ENCODE measurements around the gene PAQR5.
"Not testable (repeated sequence)": the region's sequence is repeated elsewhere in the genome, so short reads cannot be mapped to it uniquely, and the experiment has no call there.

PAQR5 gene

DNA sequence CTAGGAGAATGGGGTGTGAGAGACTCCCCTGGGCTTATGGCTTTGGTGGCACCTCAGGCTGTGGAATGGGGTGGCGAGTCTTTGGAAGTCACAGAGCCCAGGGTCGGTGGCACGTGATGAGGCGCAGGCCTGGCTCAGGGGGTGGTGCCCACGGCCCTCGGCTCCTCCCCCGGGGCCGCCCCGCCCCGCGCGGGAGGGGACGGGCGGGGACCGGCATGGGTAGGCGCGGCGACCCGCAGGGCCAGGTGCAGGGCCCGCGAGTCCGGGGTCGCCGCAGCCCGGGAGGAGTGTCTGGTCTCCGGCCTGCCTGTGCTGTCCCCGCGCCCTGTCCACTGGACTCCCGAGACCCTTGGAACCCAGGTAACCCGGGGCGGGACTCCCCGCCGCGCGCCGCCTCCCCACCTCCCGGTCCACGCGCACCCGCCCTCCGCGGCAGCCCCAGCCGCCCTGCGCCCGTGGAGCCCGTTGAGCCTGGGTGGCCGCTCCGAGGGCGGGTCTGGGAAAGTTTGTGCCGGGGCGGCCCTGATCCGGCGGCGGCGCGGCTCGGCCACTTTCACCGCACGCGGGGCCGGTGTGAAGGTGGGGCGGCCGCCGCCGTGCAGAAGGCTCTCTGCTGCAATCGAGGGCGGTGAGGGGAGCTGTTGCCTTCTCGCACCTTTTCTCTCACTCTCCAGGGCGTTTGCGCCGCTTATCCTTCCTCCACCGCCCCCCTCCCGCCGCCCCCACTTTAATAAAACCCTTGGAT lies at the start of gene PAQR5:
PAQR5 (plus strand) TSS at position 216 of the 745 bp plus-strand sequence. CDS start 61,169 bp downstream, outside the sequence.
- peak; percentile 13 for DNase-seq

GRCh38 chr15:69253156-69253555 lies 45.6 kb upstream of the PAQR5 start:
- DNase-seq = no peak

- no peak for DNase-seq
Measured at GRCh38 chr15:69265347-69265955, 33.3 kb upstream of the PAQR5 start.

DNA sequence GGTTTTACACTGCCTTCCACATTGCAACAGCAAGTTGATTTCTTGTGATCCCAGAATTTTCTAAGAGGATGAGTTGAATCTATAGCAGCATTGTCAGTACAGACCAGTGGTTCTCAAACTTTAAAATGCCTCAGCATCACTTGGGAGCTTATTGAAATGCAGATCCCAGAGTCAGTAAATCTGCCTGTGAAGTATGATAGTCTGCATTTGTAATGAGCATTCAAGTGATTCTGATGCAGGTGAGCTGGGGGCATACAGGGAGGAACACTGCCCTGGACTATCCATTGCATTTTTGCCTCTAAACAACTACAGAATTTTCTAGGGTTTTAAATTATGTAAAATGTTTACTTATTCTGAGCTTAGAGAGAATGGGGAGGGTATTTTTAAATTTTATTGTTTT lies 27.5 kb upstream of the PAQR5 start:
- no peak for DNase-seq

DNA sequence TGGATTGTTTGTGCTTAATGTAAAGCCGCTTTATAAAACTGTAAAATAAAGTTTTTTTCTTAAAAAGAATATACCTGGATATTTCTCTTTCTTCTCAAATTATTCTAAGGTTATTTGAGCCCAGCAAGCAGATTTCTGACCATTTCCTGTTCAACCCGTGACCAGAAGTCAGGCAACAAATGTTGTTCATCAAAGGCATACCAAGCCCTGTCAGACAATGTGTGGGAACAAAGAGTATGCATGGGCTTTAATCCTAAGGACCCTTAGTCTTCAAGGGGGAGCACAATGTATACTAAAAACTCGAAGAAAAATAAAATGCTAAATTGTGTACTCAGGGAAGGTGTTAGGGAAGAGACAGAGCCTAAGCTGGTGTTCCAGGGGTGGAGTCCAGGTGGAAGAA lies 26.6 kb upstream of the PAQR5 start:
- no peak for DNase-seq

DNA sequence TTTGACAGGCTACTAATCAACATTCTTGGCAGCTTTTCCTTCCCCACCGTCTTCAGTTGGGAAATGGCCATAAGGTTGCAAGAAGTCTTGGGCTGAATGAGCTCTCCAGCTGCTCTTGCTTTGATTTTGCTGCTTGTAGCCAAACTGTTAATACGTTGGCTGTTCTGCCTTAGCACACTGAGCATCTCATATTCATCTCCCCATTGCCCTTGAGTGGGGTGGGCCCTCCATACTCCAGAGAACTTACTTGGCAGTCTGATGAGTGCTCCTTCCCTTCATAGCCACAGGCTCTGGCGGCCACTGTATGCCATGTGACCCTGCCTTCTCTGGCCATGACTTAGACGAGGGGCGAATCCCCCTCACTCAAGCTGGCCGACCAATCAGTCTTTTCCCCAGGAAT lies 25.8 kb upstream of the PAQR5 start:
- no peak for DNase-seq

DNA sequence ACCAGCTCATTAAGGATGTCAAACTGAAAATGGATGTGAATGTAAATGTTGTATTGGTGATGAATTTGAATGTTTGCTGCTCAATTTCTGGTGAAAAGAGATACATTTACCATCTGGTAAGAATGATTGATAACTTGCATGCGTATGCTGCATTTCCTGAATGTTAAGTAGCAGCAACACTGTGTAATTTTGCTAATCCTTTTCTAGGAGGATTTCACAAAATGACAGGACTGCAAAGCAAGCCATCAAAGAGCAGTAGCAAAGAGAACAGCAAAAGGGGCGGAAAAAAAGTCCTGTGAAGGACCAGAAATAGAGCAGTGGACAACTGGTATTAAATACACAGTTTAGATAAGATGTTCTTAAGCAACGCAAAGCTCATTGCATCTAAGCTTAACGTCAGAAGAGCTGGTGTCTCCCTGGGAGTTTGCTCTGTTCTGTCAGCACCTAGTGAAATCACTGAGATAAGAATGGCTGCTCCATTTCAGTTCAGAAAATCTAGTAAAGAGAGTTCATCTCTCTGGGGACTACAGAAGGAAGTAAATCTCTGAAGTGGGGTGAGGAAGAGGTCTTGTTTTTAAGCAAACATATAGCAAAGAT lies 23.5 kb upstream of the PAQR5 start:
- no peak for DNase-seq

DNA sequence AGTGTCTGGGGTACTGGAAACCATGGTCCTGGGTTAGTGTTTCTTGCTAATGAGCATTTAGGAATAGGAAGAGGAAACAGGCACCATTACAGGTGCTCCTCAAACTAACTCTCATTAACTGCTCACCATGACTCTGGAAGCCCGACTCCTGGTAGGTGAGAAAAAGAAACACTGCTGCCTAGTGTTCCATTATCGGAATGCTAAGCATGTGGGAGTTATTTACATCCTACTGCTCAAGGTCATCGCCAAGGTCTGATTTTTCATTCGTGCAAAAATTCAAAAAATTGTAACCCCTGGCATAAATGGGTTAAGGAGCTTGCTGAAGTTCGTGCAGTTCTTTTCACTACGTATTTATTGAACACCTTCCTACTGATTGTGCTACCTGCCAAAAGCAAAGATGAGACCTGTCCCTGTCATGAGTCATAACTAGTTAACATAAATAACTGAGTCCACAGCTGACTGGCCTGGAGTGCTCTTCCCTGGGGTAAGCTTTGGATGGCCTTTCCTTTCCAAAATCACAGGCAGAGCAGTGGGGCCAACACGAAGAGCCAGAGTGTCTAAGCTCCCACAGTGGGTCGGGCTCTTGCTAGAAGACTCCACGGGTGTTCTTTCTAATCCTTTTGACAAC lies 22.7 kb upstream of the PAQR5 start:
- DNase-seq = no peak

DNA sequence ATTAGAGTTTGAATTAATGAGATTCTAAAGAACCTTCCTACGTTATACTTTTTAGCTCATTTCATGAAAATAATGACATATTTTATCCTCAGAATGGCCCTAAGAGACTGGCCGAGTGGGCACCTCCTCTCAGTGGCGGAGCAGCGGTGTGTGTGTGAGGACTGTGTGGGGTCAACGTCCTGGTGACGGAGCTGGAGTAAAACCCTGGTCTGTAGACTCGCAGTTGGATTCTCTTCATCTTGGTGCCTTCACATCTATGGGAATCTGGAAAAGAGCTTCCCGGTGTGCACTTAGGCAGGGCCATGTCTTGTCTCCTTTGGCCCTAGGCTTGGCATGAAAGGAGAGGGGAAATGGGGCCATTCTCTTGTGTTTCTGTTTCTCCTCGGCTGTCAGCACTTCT lies 21.4 kb upstream of the PAQR5 start:
- DNase-seq = no peak

DNA sequence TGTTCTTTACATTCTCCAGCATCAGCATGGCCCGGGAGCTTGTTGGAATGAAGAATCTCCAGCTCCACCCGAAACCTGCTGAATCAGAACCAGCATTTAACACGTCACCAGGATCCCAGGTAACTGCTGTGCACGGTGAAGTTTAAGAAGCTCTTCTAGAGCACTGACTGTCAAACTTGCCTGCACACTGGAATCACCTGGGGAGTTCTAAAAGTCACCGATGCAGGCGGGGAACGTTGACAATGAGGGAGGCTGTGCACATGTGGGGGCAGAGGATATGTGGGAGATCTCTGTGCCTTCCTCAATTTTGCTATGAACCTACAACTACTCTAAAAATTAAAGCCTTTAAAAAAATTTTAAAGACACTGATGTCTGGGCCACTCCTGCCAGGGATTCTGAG lies 19.1 kb upstream of the PAQR5 start:
- no peak for DNase-seq

GRCh38 chr15:69280783-69281182 lies 17.9 kb upstream of the PAQR5 start:
- DNase-seq = no peak

DNA sequence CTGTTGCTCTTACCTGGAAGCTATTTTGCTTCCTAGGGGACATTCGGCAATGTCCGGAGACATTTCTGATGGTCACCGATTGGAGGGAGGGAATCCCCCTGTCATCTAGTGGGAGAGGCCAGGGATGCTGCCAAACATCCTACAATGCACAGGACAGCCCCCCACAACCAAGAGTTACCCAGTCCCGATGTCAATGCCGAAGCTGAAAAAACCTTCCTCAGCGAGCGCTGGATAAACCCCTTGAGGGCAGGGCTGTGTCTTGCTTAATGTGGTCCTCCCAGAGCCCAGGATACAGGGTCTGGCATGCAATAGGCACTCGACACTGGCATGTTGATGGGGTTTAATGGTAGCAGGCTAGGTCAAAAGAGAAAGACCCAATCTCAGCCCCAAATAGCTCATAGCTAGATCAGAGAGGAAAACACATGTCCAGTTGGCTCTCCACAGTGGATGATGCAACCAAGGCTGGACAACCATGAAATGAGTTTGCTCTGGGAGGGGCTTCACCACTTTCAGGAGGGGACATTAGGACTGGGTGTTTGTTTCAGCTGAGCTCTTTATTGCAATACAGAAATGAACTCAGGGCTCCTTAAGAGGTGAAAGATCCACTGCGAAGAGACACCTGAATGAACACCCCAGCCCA lies 16.5 kb upstream of the PAQR5 start:
- DNase-seq = no peak

- DNase-seq = no peak
Measured at GRCh38 chr15:69285834-69286233, 12.9 kb upstream of the PAQR5 start.

DNA sequence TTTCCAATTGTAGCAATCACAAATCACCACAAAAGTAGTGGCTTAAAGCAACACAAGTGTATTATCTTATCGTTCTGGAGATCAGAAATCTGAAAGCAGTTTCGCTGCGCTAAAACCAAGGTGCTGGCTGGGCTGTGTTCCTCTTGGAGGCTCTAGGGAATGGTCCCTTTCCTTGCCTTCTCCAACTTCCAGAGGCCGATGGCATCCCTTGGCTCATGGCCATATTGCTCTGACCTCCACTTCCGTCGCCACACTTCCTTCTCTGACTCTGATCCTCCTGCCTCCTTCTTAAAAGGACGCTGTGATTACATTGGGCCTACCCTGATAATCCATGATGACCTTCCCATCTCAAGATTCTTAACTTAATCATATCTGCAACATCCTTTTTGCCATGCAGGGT lies 10.7 kb upstream of the PAQR5 start:
- no peak for DNase-seq

DNA sequence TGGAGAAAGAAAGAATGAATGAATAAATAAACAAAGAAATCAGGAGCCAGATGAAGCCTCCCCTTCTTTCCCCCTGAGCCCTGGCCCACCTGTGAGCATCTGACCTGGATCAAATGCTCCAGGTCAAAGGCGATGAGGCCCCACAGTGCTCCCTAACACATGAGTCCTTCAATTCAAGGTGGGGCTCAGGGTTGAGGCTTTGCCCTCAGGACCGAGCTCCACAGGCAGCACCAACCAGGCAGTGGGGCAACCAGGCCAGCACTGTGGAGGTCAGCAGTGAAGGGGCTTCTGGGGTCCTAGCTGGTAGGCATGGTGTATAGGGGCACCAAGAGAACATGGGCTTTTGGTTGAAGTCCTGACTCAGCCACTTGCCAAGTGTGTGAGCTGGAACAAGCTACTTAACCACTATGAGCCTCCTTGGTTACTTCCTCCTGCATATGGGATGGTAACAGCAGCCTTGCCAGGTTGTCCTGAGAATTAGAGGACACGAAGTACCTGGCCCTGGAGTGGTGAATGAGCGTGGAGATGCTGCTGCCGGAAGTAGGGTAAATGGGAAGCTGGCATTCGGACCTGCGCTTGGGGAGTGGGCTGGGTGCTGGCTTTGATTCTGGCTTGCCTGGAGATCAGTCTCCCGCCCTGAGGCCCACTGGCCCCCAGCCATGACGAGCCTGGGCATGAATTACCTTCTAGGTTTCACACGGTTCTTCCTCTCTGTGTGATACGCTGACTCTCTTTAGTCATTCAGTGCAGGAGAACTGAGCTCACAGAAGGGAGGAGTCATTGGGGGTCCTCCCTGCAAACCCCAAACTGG lies 10.0 kb upstream of the PAQR5 start:
- DNase-seq = no peak

- DNase-seq = no peak
Measured at GRCh38 chr15:69289342-69290146, 9.2 kb upstream of the PAQR5 start.

DNA sequence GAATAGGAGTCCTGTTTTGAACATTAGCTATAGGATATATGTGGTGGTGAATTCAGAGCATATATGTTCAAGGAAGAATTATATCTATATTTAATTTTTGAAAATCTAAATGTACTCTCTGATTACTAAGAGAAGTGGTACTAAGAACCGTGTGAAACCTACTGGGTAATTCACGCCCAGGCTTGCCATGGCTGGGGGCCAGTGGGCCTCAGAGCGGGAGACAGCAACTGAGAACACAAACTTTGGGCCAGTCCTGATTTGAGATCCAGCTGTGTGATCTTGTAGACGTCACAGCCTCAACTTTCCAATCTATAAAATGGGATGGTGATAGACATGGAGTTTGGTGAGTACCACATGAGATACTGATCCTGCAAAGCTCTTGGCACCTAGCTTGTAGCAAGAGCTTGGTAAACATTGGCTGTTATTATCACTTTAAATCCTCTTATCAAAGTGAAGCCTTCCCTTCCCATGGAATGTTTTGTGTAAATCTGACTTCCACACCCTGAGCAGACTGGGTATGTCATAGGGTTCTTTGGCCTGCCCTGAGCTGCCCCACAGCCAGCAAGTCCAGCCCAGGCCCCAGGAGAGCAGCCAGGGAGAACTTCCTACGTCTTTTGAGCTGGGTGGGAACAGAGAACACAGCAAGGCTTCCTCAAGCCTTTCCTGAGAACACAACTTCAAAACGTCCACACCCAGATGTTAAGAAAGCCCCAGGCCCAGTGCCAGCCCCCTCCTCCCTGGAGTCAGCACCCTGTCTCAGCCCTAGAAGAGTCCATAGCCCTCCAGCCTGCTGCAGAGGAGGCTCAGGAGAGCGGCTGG lies 8.2 kb upstream of the PAQR5 start:
- DNase-seq = no peak

DNA sequence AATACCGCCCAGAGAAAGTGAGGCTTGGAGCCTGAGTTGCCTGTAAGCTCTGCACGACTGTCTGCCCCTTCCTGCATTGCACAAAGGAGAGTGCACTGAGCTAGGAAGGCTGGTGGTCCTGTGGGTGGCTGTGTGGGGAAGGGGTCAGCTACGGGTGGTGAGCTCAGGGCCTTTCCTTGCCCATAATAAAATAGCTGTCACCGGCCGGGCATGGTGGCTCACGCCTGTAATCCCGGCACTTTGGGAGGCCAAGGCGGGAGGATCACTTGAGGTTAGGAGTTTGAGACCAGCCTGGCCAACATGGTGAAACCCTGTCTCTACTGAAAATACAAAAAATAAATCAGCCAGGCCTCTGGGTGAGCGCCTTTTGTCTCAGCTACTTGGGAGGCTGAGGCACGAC lies 7.1 kb upstream of the PAQR5 start:
- DNase-seq = not testable (repeated sequence)

DNA sequence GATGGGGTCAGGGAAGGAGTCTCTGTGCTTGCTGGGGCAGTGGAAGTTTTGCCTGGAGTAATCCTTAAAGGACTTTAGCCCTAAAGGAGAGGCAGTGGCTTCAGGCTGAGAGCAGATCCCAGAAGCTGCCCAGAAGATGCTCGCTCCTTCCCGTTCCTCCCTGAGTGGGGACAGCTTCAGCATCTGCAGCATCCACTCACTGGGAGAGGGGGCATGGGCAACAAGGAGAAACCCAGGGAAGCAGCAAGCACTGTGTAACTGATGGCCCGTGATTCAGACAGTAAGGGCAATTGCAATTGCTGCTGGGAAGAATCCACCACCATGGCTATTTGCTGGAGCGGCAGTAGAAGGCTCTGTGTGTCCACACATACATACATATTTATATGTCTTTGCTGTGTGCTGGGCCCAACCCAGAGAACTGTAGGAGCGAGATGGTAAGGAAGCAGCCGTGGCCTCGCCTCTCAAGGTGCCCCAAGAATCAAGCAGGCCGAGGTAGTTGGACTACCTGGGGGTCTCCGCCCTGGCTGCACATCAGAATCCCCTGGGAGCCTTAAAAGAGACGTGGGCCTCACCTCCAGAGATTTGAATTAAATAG lies 5.8 kb upstream of the PAQR5 start:
- no peak for DNase-seq
